BE2C (cell line): Measurements from ENCODE around the gene FAM72B.
A peak's percentile ranks its signal among the peaks of the same experiment; 100 is the strongest.
"Not testable (repeated sequence)": the region's sequence is repeated elsewhere in the genome, so short reads cannot be mapped to it uniquely, and the experiment has no call there.

Experiments used
- DNase-seq: peaks from one replicate; pipeline ENCODE4 v3.0.0-alpha.2; 2020
- H3K27me3 ChIP-seq: fragments of 250-450 bp; sonication (Bioruptor Pico); 2 replicates; pipeline ENCODE4 v1.5.1; 2020; ENCODE audit warnings: mild to moderate bottlenecking
- H3K36me3 ChIP-seq: fragments of 250-450 bp; sonication (Bioruptor Pico); 2 replicates; pipeline ENCODE4 v1.5.1; 2020; ENCODE audit warnings: mild to moderate bottlenecking
- H3K4me1 ChIP-seq: fragments of 250-450 bp; sonication (Bioruptor Pico); 2 replicates; pipeline ENCODE4 v1.5.1; 2020
- H3K4me3 ChIP-seq: 2 replicates; pipeline ENCODE4 v1.5.1; 2011; ENCODE audit warnings: low read depth, low read length
- H3K9me3 ChIP-seq: fragments of 250-450 bp; sonication (Bioruptor Pico); 2 replicates; pipeline ENCODE4 v1.5.1; 2020
- CTCF ChIP-seq: IDR thresholded peaks from 2 replicates; pipeline ENCODE4 v1.5.1; 2012; ENCODE audit warnings: mild to moderate bottlenecking, low read depth, low read length

The FAM72B gene

GRCh38 chr1:121167225-121167738 is 16.9 kb downstream of the FAM72B start:
- H3K4me3 ChIP-seq, DNase-seq, H3K27me3 ChIP-seq, H3K4me1 ChIP-seq, H3K36me3 ChIP-seq, H3K9me3 ChIP-seq: not testable (repeated sequence)

- not testable (repeated sequence) for DNase-seq, H3K27me3 ChIP-seq, H3K4me3 ChIP-seq, H3K4me1 ChIP-seq, H3K36me3 ChIP-seq, H3K9me3 ChIP-seq
Measured at GRCh38 chr1:121165296-121165695, 18.8 kb downstream of the FAM72B start.

GRCh38 chr1:121163850-121164757 is 20.0 kb downstream of the FAM72B start:
- not testable (repeated sequence) for DNase-seq, H3K27me3 ChIP-seq, H3K9me3 ChIP-seq, H3K4me1 ChIP-seq, H3K4me3 ChIP-seq, H3K36me3 ChIP-seq

GRCh38 chr1:121161199-121161901 is 22.8 kb downstream of the FAM72B start:
- DNase-seq, H3K4me3 ChIP-seq, H3K9me3 ChIP-seq, H3K27me3 ChIP-seq, H3K4me1 ChIP-seq, H3K36me3 ChIP-seq: not testable (repeated sequence)

- H3K4me3 ChIP-seq, H3K27me3 ChIP-seq, H3K36me3 ChIP-seq, DNase-seq, H3K9me3 ChIP-seq, H3K4me1 ChIP-seq: not testable (repeated sequence)
Measured at GRCh38 chr1:121160118-121160517, 24.0 kb downstream of the FAM72B start.

GRCh38 chr1:121157609-121158008 is 26.5 kb downstream of the FAM72B start:
- not testable (repeated sequence) for H3K27me3 ChIP-seq, H3K9me3 ChIP-seq, H3K4me3 ChIP-seq, H3K4me1 ChIP-seq, H3K36me3 ChIP-seq, DNase-seq

GRCh38 chr1:121156958-121157603 is 27.1 kb downstream of the FAM72B start:
- H3K4me1 ChIP-seq, DNase-seq, H3K27me3 ChIP-seq, H3K9me3 ChIP-seq, H3K36me3 ChIP-seq, H3K4me3 ChIP-seq: not testable (repeated sequence)

- H3K4me3 ChIP-seq, H3K27me3 ChIP-seq, H3K4me1 ChIP-seq, DNase-seq, H3K36me3 ChIP-seq, H3K9me3 ChIP-seq: not testable (repeated sequence)
- TF ChIP-seq CTCF = peak; percentile 18; the same call in 1 of the 2 replicates
Measured at GRCh38 chr1:121155671-121156358, 28.3 kb downstream of the FAM72B start.

- not testable (repeated sequence) for H3K4me1 ChIP-seq, H3K27me3 ChIP-seq, DNase-seq, H3K36me3 ChIP-seq, H3K4me3 ChIP-seq, H3K9me3 ChIP-seq
Measured at GRCh38 chr1:121154811-121155210, 29.3 kb downstream of the FAM72B start.

- not testable (repeated sequence) for H3K9me3 ChIP-seq, H3K4me3 ChIP-seq, H3K4me1 ChIP-seq, DNase-seq, H3K36me3 ChIP-seq, H3K27me3 ChIP-seq
Measured at GRCh38 chr1:121152788-121153187, 31.4 kb downstream of the FAM72B start.

GRCh38 chr1:121151294-121151693 is 32.8 kb downstream of the FAM72B start:
- not testable (repeated sequence) for H3K27me3 ChIP-seq, DNase-seq, H3K4me1 ChIP-seq, H3K36me3 ChIP-seq, H3K9me3 ChIP-seq, H3K4me3 ChIP-seq

GRCh38 chr1:121148489-121149190 is 35.5 kb downstream of the FAM72B start:
- H3K4me3 ChIP-seq, H3K36me3 ChIP-seq, H3K9me3 ChIP-seq, H3K27me3 ChIP-seq, H3K4me1 ChIP-seq, DNase-seq: not testable (repeated sequence)

- not testable (repeated sequence) for DNase-seq, H3K9me3 ChIP-seq, H3K27me3 ChIP-seq, H3K36me3 ChIP-seq, H3K4me3 ChIP-seq, H3K4me1 ChIP-seq
Measured at GRCh38 chr1:121140393-121140792, 43.7 kb downstream of the FAM72B start.
